Measurements from ENCODE around the gene PHKG1.

The PHKG1 gene

DNA sequence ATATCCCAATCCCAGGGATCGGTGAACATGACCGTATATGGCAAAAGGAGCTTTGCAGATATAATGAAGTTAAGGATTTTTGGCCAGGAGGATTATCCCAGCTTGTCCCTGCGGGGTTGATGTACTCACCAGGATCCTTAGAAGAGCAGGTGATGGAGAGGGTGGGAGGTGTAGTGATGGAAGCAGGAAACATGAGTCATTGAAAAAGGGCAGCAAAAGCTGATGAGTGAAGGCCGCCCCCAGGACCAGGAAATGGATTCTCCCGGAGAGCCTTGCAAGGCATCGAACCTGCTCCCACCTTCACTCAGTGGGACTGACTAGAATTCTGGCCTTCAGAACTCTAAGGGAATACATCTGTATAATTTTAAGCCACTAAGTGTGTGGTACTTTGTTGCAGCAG, 28.7 kb upstream of the PHKG1 start:
- TF ChIP-seq, protein P1, sequence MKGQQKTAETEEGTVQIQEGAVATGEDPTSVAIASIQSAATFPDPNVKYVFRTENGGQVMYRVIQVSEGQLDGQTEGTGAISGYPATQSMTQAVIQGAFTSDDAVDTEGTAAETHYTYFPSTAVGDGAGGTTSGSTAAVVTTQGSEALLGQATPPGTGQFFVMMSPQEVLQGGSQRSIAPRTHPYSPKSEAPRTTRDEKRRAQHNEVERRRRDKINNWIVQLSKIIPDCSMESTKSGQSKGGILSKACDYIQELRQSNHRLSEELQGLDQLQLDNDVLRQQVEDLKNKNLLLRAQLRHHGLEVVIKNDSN (IDR thresholded peaks at IDR 0.05): no peak
- TF ChIP-seq YY1 (IDR thresholded peaks at IDR 0.05; ENCODE audit: low read depth) (no peak), EP300 (IDR thresholded peaks at IDR 0.05; ENCODE audit: borderline replicate concordance) (no peak), TAF1 (IDR thresholded peaks at IDR 0.05; ENCODE audit: low read depth) (no peak), ZBTB7A (IDR thresholded peaks at IDR 0.05; ENCODE audit: low read depth) (no peak), TEAD4 (IDR thresholded peaks at IDR 0.05) (no peak), NFIC (IDR thresholded peaks at IDR 0.05) (no peak), CREB1 (IDR thresholded peaks at IDR 0.05; ENCODE audit: low read depth) (no peak), EGR1 (IDR thresholded peaks at IDR 0.05) (no peak), RAD21 (IDR thresholded peaks at IDR 0.05; ENCODE audit: low read depth) (no peak), TCF12 (IDR thresholded peaks at IDR 0.05; ENCODE audit: low read depth) (no peak), FOXM1 (IDR thresholded peaks at IDR 0.05; ENCODE audit: borderline replicate concordance, low read depth) (no peak), CEBPB (IDR thresholded peaks at IDR 0.05) (no peak)
- TF ChIP-seq, protein P2, sequence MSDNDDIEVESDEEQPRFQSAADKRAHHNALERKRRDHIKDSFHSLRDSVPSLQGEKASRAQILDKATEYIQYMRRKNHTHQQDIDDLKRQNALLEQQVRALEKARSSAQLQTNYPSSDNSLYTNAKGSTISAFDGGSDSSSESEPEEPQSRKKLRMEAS (IDR thresholded peaks at IDR 0.05): no peak

DNA sequence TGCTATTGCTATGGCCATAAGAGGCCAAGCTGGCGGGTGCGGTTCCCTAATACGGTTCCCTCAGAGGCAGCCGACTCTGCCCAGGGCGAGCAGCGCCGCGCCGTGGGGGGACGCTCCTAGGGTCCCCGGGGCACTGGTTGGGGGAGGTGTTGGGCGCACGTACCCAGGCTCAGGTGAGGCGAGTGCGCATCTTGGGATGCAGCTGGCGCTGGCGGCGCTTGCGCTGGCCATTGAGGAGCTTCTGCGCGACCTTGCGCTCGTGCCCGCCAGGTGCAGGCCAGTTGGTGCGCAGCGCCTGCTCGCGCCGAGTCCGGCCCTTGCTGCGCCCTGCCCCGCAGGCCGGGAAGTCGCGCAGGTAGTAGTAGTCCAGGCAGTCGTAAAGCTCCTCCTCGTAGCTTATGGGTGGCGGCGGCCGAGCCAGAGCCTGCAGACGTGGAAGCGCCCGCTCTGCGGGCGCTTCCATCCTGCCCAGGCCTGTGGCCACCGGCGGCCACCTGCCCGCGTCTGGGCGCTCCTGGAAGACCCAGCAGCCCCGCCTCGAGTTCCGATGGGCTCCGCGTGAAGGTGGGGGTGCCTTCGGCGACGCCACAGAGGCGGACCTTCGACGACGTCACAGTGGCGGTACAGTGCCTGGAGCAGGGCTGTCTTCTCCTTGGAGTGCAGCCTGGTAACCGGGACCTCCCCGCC, 23.2 kb upstream of the PHKG1 start, which contains the start of gene NUPR2:
NUPR2 (minus strand) TSS at position 566 of the 687 bp plus-strand sequence; CDS start at position 463, 103 bp downstream.
- TF ChIP-seq NFIC (IDR thresholded peaks at IDR 0.05) (no peak), CREB1 (IDR thresholded peaks at IDR 0.05; ENCODE audit: low read depth) (no peak), RAD21 (IDR thresholded peaks at IDR 0.05; ENCODE audit: low read depth) (no peak), EP300 (IDR thresholded peaks at IDR 0.05; ENCODE audit: borderline replicate concordance) (no peak), TAF1 (IDR thresholded peaks at IDR 0.05; ENCODE audit: low read depth) (no peak), FOXM1 (IDR thresholded peaks at IDR 0.05; ENCODE audit: borderline replicate concordance, low read depth) (no peak), TCF12 (IDR thresholded peaks at IDR 0.05; ENCODE audit: low read depth) (no peak)
- TF ChIP-seq, protein P1 (IDR thresholded peaks at IDR 0.05): no peak
- TF ChIP-seq, protein P3, sequence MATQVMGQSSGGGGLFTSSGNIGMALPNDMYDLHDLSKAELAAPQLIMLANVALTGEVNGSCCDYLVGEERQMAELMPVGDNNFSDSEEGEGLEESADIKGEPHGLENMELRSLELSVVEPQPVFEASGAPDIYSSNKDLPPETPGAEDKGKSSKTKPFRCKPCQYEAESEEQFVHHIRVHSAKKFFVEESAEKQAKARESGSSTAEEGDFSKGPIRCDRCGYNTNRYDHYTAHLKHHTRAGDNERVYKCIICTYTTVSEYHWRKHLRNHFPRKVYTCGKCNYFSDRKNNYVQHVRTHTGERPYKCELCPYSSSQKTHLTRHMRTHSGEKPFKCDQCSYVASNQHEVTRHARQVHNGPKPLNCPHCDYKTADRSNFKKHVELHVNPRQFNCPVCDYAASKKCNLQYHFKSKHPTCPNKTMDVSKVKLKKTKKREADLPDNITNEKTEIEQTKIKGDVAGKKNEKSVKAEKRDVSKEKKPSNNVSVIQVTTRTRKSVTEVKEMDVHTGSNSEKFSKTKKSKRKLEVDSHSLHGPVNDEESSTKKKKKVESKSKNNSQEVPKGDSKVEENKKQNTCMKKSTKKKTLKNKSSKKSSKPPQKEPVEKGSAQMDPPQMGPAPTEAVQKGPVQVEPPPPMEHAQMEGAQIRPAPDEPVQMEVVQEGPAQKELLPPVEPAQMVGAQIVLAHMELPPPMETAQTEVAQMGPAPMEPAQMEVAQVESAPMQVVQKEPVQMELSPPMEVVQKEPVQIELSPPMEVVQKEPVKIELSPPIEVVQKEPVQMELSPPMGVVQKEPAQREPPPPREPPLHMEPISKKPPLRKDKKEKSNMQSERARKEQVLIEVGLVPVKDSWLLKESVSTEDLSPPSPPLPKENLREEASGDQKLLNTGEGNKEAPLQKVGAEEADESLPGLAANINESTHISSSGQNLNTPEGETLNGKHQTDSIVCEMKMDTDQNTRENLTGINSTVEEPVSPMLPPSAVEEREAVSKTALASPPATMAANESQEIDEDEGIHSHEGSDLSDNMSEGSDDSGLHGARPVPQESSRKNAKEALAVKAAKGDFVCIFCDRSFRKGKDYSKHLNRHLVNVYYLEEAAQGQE (IDR thresholded peaks at IDR 0.05; ENCODE audit: low read depth): no peak

DNA sequence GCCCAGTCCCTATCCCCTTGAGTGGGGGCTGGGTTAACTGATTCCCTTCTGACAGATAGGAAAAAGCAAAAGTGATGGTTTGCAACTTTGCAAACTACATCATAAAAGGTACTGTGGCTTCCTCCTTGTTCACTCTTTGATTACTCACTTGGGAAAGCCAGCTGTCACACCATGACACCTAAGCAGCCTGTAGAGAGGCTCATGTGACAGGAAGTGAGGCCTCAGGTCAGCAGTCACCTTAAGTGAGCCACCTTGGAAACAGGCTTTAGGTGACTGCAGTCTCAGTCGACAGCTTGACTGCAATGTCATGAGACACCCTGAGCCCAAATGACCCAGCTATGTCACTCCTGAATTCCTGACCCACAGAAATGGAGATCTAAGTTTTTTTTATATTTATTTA, 17.9 kb upstream of the PHKG1 start:
- no peak for TF ChIP-seq ZBTB7A (IDR thresholded peaks at IDR 0.05; ENCODE audit: low read depth)
- TF ChIP-seq CEBPB (IDR thresholded peaks at IDR 0.05): no peak
- TF ChIP-seq EP300 (IDR thresholded peaks at IDR 0.05; ENCODE audit: borderline replicate concordance): no peak
- TF ChIP-seq YY1 (IDR thresholded peaks at IDR 0.05; ENCODE audit: low read depth): no peak
- no peak for TF ChIP-seq CREB1 (IDR thresholded peaks at IDR 0.05; ENCODE audit: low read depth)
- no peak for TF ChIP-seq RAD21 (IDR thresholded peaks at IDR 0.05; ENCODE audit: low read depth)
- TF ChIP-seq EGR1 (IDR thresholded peaks at IDR 0.05): no peak
- TF ChIP-seq, protein P3 (IDR thresholded peaks at IDR 0.05; ENCODE audit: low read depth): no peak
- TF ChIP-seq, protein P2 (IDR thresholded peaks at IDR 0.05): no peak
- no peak for TF ChIP-seq FOXM1 (IDR thresholded peaks at IDR 0.05; ENCODE audit: borderline replicate concordance, low read depth)

DNA sequence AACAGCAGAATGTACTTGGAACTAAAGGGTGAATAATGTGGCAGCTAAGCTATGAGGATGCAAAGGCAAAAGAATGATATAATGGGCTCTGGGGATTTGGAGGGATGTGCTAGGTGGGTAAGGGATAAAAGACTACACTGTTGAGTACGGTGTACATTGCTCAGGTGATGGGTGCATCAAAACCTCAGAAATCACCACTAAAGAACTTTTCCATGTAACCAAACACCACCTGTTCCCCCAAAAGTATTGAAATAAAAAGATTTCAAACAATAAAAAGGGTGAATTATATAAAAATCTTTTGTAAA, 15.2 kb upstream of the PHKG1 start:
- TF ChIP-seq EGR1 (IDR thresholded peaks at IDR 0.05): no peak
- TF ChIP-seq, protein P1 (IDR thresholded peaks at IDR 0.05): no peak
- no peak for TF ChIP-seq TAF1 (IDR thresholded peaks at IDR 0.05; ENCODE audit: low read depth)
- TF ChIP-seq TEAD4 (IDR thresholded peaks at IDR 0.05): no peak
- TF ChIP-seq, protein P2 (IDR thresholded peaks at IDR 0.05): no peak
- TF ChIP-seq TCF12 (IDR thresholded peaks at IDR 0.05; ENCODE audit: low read depth): no peak
- TF ChIP-seq EP300 (IDR thresholded peaks at IDR 0.05; ENCODE audit: borderline replicate concordance): no peak
- TF ChIP-seq FOXM1 (IDR thresholded peaks at IDR 0.05; ENCODE audit: borderline replicate concordance, low read depth): no peak
